ENCODE results near the gene SESN1.

GRCh38 chr6:108953681-108954080 is 141.0 kb downstream of the SESN1 start:
- no peak for TF ChIP-seq CTCF (IDR thresholded peaks at IDR 0.05)
- no peak for TF ChIP-seq POLR2A (IDR thresholded peaks at IDR 0.05)
- TF ChIP-seq POLR2AphosphoS5 (IDR thresholded peaks at IDR 0.05) = no peak
